DMS153 (cell line): ENCODE measurements around the gene DRD2.

Experiments used
- DNase-seq: peaks from one replicate; lab custom pipeline; 2025; lab: John Stamatoyannopoulos, UW

DRD2 gene

GRCh38 chr11:113372309-113372708, 102.9 kb downstream of the DRD2 start:
- no peak for DNase-seq

- DNase-seq = no peak
Measured at GRCh38 chr11:113370634-113371033, 104.6 kb downstream of the DRD2 start.

DNA sequence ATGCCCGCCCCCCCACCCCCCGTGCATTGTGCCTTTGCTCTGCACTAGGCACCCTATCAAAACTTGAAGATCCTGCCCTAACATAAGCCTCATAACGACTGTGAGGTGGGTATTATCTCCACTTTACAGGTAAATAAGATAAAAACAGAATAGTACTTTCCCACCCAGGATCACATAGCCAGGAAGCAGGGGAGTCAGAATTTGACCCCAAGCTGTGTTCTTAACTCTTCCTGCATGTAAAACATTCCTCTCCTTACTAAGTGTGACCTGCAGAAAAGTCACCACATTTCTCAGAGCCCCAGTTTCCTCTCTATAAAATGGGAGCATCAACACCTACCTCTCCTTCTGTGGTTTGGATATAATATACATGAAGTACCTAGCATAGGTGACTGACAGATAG, 105.8 kb downstream of the DRD2 start:
- no peak for DNase-seq

- no peak for DNase-seq
Measured at GRCh38 chr11:113365895-113366294, 109.3 kb downstream of the DRD2 start.

GRCh38 chr11:113363996-113364641, 111.1 kb downstream of the DRD2 start:
- DNase-seq = no peak

- no peak for DNase-seq
Measured at GRCh38 chr11:113363406-113363805, 111.8 kb downstream of the DRD2 start.
